ENCODE measurements around the gene NUBP2.

The NUBP2 gene

DNA sequence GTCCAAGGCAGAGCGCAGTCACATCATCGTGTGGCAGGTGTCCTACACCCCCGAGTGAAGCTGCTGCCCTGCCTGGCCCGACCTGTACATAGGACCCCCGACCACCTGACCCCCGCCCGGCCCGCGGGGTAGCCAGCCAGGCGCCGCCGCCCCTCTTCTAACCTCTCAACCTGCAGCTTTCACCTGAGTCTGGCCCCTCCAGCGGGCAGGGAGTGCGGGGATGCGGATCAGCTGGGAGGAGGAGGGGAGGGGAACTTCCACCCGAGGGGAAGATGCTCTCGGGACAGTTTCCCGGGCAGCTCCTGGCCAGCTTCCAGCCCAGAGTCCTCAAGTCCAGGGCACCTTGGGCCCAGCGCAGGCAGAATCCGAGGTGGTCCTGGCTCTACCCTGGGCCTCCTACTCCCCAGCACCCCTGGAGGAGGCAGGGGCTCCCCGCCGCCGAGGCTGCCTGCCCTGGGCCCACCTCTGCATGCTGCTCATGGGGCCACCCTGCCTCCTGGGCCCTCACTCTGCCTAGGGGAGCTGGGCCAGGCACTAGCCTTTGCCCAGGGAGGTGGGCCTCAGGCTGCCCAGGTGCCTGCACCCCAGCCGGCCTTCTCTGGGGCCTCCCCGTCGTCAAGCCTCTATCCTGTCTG, 13.9 kb upstream of the NUBP2 start (continued):
- TF ChIP-seq, protein P1, sequence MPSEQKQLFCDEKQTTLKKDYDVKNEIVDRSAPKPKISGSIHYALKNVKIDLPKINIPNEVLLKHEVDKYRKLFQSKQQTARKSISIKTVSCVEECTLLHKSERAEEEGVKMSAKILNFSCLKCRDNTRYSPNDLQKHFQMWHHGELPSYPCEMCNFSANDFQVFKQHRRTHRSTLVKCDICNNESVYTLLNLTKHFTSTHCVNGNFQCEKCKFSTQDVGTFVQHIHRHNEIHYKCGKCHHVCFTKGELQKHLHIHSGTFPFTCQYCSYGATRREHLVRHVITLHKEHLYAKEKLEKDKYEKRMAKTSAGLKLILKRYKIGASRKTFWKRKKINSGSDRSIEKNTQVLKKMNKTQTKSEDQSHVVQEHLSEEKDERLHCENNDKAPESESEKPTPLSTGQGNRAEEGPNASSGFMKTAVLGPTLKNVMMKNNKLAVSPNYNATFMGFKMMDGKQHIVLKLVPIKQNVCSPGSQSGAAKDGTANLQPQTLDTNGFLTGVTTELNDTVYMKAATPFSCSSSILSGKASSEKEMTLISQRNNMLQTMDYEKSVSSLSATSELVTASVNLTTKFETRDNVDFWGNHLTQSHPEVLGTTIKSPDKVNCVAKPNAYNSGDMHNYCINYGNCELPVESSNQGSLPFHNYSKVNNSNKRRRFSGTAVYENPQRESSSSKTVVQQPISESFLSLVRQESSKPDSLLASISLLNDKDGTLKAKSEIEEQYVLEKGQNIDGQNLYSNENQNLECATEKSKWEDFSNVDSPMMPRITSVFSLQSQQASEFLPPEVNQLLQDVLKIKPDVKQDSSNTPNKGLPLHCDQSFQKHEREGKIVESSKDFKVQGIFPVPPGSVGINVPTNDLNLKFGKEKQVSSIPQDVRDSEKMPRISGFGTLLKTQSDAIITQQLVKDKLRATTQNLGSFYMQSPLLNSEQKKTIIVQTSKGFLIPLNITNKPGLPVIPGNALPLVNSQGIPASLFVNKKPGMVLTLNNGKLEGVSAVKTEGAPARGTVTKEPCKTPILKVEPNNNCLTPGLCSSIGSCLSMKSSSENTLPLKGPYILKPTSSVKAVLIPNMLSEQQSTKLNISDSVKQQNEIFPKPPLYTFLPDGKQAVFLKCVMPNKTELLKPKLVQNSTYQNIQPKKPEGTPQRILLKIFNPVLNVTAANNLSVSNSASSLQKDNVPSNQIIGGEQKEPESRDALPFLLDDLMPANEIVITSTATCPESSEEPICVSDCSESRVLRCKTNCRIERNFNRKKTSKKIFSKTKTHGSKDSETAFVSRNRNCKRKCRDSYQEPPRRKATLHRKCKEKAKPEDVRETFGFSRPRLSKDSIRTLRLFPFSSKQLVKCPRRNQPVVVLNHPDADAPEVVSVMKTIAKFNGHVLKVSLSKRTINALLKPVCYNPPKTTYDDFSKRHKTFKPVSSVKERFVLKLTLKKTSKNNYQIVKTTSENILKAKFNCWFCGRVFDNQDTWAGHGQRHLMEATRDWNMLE (tag by site-specific recombination; conservative IDR thresholded peaks at IDR 0.05; ENCODE audit: low read depth) = no peak
- TF ChIP-seq ZIC2 (tag by site-specific recombination; IDR thresholded peaks at IDR 0.05) = peak; percentile 61
- TF ChIP-seq TRIM28 (IDR thresholded peaks at IDR 0.05; ENCODE audit: borderline replicate concordance, low read length) = no peak
- TF ChIP-seq, protein P2, sequence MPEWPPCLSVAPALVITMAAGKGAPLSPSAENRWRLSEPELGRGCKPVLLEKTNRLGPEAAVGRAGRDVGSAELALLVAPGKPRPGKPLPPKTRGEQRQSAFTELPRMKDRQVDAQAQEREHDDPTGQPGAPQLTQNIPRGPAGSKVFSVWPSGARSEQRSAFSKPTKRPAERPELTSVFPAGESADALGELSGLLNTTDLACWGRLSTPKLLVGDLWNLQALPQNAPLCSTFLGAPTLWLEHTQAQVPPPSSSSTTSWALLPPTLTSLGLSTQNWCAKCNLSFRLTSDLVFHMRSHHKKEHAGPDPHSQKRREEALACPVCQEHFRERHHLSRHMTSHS (tag by site-specific recombination; IDR thresholded peaks at IDR 0.05) = no peak
- no peak for TF ChIP-seq ZNF184 (tag by site-specific recombination; IDR thresholded peaks at IDR 0.05)
- no peak for TF ChIP-seq ZNF138 (tag by site-specific recombination; IDR thresholded peaks at IDR 0.05; ENCODE audit: borderline replicate concordance)
- no peak for TF ChIP-seq ZNF366 (tag by site-specific recombination; conservative IDR thresholded peaks at IDR 0.05)
- TF ChIP-seq, protein P3, sequence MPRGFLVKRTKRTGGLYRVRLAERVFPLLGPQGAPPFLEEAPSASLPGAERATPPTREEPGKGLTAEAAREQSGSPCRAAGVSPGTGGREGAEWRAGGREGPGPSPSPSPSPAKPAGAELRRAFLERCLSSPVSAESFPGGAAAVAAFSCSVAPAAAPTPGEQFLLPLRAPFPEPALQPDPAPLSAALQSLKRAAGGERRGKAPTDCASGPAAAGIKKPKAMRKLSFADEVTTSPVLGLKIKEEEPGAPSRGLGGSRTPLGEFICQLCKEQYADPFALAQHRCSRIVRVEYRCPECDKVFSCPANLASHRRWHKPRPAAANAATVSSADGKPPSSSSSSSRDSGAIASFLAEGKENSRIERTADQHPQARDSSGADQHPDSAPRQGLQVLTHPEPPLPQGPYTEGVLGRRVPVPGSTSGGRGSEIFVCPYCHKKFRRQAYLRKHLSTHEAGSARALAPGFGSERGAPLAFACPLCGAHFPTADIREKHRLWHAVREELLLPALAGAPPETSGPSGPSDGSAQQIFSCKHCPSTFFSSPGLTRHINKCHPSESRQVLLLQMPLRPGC (tag by site-specific recombination; IDR thresholded peaks at IDR 0.05) = no peak

DNA sequence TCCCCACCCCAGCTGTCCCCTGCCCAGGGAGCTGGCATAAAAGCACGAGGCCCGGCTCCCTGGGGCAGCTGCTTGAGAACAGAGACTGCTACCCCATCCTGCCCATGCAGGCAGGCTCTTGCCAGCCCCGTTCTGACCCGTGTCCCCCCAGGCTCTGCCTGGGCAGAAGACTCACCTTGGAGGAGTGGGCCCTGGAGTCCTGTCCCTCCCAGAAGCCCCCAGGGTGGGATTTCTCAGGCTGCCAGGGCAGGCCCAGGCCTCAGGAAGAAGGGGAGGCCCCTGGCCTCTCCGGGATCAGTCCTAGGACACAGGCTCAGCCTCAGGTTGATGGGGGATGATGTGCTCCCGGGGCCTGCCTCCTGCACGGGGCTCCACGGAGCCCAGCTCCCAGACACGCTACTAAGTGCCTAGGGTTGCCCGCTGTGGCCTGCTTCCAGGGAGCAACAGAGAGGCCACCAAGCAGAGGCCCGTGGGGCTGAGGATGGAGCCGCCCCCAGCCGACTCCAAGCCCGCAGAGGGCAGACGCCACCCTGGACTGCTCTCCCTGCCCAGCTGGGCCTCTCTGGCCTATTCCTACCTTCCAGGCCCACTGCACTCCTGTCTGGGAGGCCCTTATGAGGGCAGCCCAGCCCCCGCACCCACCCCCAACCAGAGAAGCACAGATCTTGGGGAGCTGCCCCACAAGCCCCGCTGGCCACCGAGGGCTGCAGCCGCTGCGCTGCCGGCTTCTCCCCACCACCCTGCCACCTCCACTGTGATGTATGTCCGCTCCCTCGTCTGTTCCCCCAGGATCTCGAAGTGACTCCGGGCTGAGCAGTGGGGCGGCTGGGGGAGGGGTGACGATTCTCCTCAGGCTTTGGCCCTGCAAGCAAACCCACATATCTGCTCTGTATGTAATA, 13.1 kb upstream of the NUBP2 start:
- CTCF ChIA-PET = no interaction called here
- POLR2A ChIA-PET = interaction anchor here (0.6 to 6.0 kb wide), 8 partner anchors 9 to 218 kb away, joined by 3 to 113 read pairs (median 4); partner anchors contain the start of genes CRAMP1, IFT140, JPT2 and MAPK8IP3
- H3K4me3 ChIP-seq (ENCODE audit: low read depth, low read length) = peak overlapping the region; percentile 95
- H3K36me3 ChIP-seq (ENCODE audit: control insufficient read depth in 2 of 2, insufficient read depth in 1 of 2, low read length in 2 of 2) = peaks cover 0 to 76% of the 10 kb centered on the region in 2 experiments; a peak in 1 of 3 replicates
- peaks cover 9% of the 10 kb centered on the region for H3K4me1 ChIP-seq (ENCODE audit: control insufficient read depth, insufficient read depth, low read length)
- peak overlapping the region; percentile 94 for H3K27ac ChIP-seq (ENCODE audit: extremely low read depth, low read depth, low read length)
- H3K9me3 ChIP-seq (ENCODE audit: control insufficient read depth, insufficient read depth, low read depth, low read length) = no peaks in the 10 kb centered on the region
- TF ChIP-seq ZNF76 (tag by site-specific recombination; IDR thresholded peaks at IDR 0.05; ENCODE audit: borderline replicate concordance, low read depth) (0 out of 2 replicates have a peak, but pooled peaks have one; percentile 10), ZFP3 (tag by site-specific recombination; IDR thresholded peaks at IDR 0.05; ENCODE audit: low read depth) (no peak), ZNF585B (tag by site-specific recombination; IDR thresholded peaks at IDR 0.05) (no peak), ZNF623 (tag by site-specific recombination; IDR thresholded peaks at IDR 0.05) (no peak), ZNF354C (tag by site-specific recombination; IDR thresholded peaks at IDR 0.05; ENCODE audit: borderline replicate concordance, low read depth) (no peak), GLIS2 (tag by site-specific recombination; IDR thresholded peaks at IDR 0.05) (peak; percentile 67), ZNF214 (tag by site-specific recombination; IDR thresholded peaks at IDR 0.05; ENCODE audit: borderline replicate concordance) (no peak), ZNF174 (tag by site-specific recombination; IDR thresholded peaks at IDR 0.05) (no peak), IKZF3 (tag by site-specific recombination; IDR thresholded peaks at IDR 0.05) (peak; percentile 46; the same call in 1 of the 2 replicates), ZFP69B (tag by site-specific recombination; IDR thresholded peaks at IDR 0.05) (0 out of 2 replicates have a peak, but pooled peaks have one; percentile 12), ZBTB8A (tag by site-specific recombination; IDR thresholded peaks at IDR 0.05) (peak; percentile 56; the same call in 1 of the 2 replicates), GLIS1 (tag by site-specific recombination; IDR thresholded peaks at IDR 0.05) (0 out of 2 replicates have a peak, but pooled peaks have one; percentile 22), KLF16 (tag by site-specific recombination; IDR thresholded peaks at IDR 0.05) (no peak)
- TF ChIP-seq, protein P4, sequence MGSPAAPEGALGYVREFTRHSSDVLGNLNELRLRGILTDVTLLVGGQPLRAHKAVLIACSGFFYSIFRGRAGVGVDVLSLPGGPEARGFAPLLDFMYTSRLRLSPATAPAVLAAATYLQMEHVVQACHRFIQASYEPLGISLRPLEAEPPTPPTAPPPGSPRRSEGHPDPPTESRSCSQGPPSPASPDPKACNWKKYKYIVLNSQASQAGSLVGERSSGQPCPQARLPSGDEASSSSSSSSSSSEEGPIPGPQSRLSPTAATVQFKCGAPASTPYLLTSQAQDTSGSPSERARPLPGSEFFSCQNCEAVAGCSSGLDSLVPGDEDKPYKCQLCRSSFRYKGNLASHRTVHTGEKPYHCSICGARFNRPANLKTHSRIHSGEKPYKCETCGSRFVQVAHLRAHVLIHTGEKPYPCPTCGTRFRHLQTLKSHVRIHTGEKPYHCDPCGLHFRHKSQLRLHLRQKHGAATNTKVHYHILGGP (tag by site-specific recombination; IDR thresholded peaks at IDR 0.05) = no peak
- TF ChIP-seq, protein P5, sequence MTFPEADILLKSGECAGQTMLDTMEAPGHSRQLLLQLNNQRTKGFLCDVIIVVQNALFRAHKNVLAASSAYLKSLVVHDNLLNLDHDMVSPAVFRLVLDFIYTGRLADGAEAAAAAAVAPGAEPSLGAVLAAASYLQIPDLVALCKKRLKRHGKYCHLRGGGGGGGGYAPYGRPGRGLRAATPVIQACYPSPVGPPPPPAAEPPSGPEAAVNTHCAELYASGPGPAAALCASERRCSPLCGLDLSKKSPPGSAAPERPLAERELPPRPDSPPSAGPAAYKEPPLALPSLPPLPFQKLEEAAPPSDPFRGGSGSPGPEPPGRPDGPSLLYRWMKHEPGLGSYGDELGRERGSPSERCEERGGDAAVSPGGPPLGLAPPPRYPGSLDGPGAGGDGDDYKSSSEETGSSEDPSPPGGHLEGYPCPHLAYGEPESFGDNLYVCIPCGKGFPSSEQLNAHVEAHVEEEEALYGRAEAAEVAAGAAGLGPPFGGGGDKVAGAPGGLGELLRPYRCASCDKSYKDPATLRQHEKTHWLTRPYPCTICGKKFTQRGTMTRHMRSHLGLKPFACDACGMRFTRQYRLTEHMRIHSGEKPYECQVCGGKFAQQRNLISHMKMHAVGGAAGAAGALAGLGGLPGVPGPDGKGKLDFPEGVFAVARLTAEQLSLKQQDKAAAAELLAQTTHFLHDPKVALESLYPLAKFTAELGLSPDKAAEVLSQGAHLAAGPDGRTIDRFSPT (tag by site-specific recombination; IDR thresholded peaks at IDR 0.05) = 0 out of 2 replicates have a peak, but pooled peaks have one; percentile 57

Data from HEK293 (cell line).